ENCODE measurements around the gene TMUB2.
"Not testable (repeated sequence)": the region's sequence is repeated elsewhere in the genome, so short reads cannot be mapped to it uniquely, and the experiment has no call there.

TMUB2 gene

GRCh38 chr17:44219616-44220212 is 32.9 kb downstream of the TMUB2 start, which contains the start of gene UBTF:
UBTF (minus strand) TSS chr17:44219675; CDS start chr17:44218229, 1,446 bp downstream.
- peak; percentile 63 for DNase-seq (ENCODE audit: low spot score)

- peak; percentile 45 for DNase-seq (ENCODE audit: low spot score)
Measured at GRCh38 chr17:44220213-44221083, 33.7 kb downstream of the TMUB2 start.

GRCh38 chr17:44221084-44221861 is 34.5 kb downstream of the TMUB2 start:
- DNase-seq (ENCODE audit: low spot score) = peak; percentile 84

DNA sequence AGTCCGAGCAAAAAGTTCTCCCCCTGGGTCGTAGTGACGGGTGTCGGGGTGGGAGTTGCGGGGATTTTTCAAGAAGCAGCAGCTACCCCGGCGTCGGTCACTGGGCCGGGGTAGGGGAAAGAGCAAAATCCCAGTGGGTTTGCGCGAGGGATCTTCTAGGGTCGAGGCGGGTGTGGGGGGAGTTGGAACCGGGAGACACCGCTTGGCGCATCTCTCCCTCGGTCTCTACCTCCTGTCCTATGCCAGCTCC is 35.0 kb downstream of the TMUB2 start:
- DNase-seq (ENCODE audit: low spot score) = no peak

DNA sequence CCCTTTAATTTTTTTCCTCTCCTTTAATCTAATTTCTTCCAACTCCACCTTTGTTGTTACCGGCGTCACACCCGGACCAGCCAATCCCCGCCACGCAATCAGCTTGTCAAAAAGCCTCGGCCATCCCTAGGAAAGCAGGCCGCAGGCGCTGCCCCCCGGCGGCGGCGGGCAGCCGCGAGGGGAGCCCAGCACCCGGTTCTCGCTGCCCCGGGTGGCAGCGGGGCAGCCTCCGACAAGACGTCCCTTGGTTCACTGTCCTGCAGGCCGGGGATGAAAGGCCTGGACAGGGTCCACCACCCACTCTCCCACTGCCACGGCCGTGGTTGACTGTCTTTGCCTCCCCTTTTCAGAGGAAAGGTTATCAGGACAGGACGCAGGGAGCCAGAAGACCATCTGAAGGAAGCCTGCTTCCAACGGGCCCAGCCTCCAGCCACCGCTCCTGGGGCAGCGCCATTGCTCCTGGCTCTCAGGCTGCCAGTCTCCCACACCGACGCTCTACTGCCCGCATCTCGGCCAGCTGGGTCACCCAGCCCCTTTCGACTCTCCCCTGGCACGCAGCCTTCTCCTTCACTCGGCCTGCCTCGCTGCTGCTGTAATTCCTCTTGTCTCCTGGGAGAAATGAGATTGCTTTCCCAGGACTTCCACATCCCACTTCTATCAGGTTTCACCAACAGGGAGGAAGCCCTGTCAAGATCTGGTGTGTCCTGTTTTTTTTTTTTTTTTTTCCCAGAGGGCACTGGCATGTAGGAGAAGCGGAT is 35.5 kb downstream of the TMUB2 start:
- peak; percentile 88 for DNase-seq (ENCODE audit: low spot score)

- no peak for DNase-seq (ENCODE audit: low spot score)
Measured at GRCh38 chr17:44223541-44224071, 36.8 kb downstream of the TMUB2 start.

GRCh38 chr17:44229090-44229489 is 42.3 kb downstream of the TMUB2 start:
- DNase-seq (ENCODE audit: low spot score) = no peak

GRCh38 chr17:44230140-44230539 is 43.4 kb downstream of the TMUB2 start:
- DNase-seq (ENCODE audit: low spot score) = no peak

- DNase-seq (ENCODE audit: low spot score) = no peak
Measured at GRCh38 chr17:44232061-44232460, 45.3 kb downstream of the TMUB2 start.

DNA sequence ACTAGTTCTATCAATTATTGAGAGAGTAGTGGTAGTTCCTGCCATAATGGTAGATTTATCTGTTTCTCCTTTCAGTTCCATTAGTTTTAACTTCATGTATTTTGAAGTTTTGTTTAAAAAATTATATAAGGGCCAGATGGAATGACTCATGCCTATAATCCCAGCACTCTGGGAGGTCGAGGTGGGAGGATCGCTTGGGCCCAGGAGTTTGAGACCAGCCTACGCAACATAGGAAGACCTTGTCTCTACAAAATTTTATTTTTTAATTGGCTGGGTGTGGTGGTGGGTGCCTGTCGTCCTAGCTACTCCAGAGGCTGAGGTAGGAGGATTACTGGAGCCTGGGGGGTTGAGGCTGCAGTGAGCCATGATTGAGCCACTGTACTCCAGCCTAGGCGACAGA is 46.8 kb downstream of the TMUB2 start:
- no peak for DNase-seq (ENCODE audit: low spot score)

- peak; percentile 88 for DNase-seq (ENCODE audit: low spot score)
Measured at GRCh38 chr17:44235583-44235936, 48.8 kb downstream of the TMUB2 start.

DNA sequence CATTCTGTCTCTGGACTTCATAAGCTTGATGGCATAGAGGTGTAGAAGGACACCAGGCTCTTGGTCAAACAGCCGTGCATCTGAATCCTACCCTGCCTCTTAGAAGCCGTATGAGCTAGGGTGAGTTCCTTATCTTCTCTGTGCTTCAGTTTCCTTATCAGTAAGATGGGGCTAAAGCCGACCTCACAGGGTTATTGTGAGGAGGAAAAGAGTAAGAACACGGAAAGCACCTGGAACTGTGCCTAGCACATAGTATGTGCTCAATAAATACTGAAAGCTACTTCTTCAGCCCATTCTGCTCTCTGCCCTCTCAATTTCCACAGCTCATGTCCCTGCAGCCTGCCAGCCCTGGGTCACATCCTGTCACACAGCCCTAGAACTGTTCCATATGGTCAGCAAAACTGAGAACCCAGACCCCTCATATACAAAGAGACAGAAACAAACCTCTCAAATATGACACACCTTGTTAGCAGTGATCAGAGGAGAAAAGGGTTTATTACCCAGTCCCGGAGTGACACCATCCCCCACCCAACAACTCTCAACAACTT is 49.7 kb downstream of the TMUB2 start:
- DNase-seq (ENCODE audit: low spot score) = peak; percentile 16

DNA sequence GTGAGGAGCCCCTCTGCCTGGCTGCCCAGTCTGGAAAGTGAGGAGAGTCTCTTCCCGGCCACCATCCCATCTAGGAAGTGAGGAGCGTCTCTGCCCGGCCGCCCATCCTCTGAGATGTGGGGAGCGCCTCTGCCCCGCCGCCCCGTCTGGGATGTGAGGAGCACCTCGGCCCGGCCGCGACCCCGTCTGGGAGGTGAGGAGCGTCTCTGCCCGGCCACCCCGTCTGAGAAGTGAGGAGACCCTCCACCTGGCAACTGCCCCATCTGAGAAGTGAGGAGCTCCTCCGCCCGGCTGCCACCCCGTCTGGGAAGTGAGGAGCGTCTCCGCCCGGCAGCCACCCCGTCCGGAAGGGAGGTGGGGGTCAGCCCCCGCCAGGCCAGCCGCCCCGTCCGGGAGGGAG is 51.1 kb downstream of the TMUB2 start:
- DNase-seq (ENCODE audit: low spot score) = not testable (repeated sequence)

DNA sequence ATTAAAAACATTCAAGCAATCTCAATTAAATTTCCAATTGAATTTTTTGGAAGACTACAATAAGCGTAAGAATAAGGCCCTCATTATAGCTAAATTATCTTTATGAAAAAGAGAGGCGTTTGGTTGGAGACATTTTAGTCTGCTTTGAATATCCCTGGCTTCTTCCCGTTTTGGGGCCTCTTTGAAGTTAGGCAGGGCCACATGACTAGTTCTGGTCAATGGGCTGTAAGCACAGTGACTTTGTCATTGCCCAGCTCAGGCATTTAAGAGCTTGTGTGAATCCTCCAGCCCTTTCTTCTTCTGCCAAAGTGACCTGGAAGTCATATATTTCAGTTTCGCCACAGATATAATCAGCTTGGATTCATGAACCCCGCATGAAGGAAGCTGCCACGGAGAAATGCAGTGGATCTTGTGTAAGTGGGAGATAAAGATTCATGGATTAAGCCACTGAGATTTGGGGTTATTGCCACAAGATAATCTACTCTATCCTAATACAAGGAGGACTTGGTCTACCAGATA is 54.4 kb downstream of the TMUB2 start:
- no peak for DNase-seq (ENCODE audit: low spot score)
